NCI-H1092 treated with DMSO at 0.1 percent for 48 hours (cell line): ENCODE data around the gene MSL3B.
A peak's percentile ranks its signal among the peaks of the same experiment; 100 is the strongest.
"Not testable (repeated sequence)": the region's sequence is repeated elsewhere in the genome, so short reads cannot be mapped to it uniquely, and the experiment has no call there.

ENCODE experiments used
- DNase-seq: peaks from one replicate; lab custom pipeline; 2025; lab: John Stamatoyannopoulos, UW

MSL3B gene

DNA sequence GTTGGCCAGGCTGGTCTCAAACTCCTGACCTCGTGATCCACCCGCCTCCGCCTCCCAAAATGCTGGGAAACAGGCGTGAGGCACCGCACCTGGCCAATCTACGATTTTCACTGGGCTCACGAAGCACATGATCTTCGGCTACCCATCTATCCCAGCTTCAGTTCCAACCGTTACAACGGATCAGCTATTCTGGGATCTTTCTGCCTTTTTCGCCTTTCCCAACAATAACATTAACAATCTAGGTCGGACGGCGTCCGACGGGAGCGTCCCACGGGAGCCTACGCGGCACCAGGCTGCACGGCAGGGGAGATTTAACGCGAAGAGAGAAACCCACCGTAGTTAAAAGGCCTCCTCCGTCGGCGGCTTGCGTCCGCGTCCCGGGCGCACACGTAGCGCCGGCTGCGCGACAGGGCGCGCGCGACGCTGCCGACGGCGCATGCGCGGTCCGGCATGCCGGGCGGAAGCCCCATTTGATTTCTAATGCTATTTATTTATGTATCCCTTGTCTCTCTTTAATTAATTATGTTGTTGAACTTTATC, at the start of gene MSL3B:
TSS of gene MSL3B (minus strand) at position 394 of the 540 bp plus-strand sequence.
- no peak for DNase-seq

DNA sequence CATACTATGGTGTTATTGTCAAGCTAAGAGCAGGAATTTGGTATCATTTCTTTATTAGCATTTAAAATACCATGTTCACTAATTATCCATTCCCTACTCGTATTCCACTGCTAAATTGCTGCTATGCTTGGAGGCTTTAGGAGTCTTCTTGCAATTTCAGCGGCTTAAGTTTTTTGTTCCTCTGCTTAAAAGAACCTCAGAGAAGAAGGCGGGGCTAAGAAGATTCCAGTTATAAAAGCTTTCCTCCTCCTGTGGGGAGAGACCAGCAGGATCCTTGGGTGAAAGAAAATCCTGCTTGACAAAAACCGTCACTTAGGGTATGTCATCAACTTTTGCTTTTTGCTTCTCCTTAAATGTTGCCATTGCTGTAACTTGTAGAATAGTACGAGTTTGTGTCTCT, 48.9 kb upstream of the MSL3B start, which contains the start of gene TRPM8:
TSS of gene TRPM8 (plus strand) at position 258 of the 400 bp plus-strand sequence. CDS start 9,165 bp downstream, outside the sequence.
- DNase-seq: no peak

DNA sequence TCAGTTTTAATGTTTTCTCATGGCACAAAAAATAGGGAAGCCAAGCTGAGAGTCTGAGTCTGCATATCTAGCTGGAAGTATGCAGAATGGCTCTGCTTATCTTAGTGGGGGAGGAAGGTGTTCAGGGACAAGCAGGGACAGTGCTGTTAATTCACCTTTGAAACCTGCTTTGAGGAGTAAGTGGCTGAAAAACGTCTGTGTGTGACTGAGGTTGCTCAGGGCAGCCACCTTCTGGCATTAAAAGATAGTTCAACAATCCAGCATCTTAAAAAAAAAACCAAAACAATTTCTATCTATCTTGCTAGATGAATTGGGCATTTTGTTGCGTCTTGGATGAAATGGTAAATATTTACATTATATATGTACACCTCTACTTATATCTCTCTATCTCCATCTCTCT, 46.9 kb upstream of the MSL3B start:
- DNase-seq: peak; percentile 4

DNA sequence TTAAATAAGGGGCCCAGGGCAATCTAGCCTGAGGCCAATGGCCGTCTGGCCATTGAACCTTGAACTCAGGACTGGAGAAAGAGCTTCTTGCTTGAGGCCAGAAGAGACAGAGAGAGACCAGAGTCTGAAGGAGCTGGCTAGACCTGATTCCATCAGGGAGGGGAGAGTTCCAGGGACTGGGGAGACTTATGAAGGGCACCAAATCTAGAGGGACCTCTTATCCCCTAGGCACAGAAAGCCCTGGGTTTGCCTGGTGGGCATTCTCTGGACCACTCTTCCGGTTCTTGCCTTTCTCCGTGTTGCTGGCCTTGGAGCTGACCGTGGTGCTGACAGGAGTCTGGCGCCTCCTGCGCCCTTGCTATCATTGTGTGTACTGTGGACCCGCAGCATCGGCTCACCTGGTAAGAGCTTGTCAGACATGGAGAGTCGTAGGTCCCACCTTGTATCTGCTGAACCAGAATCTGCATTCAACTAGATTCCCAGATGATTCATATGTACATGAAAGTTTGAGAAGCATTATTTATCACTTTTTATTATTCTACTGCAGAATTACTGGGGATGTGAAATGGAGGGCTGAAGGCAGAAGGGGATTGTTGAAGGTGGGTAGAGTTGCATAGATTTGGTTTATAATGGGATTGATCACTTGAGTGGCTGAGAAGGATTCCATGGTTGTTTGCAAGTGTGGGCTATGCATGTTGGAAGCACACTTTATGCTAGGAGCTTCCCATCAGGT, 44.7 kb upstream of the MSL3B start:
- DNase-seq: no peak

DNA sequence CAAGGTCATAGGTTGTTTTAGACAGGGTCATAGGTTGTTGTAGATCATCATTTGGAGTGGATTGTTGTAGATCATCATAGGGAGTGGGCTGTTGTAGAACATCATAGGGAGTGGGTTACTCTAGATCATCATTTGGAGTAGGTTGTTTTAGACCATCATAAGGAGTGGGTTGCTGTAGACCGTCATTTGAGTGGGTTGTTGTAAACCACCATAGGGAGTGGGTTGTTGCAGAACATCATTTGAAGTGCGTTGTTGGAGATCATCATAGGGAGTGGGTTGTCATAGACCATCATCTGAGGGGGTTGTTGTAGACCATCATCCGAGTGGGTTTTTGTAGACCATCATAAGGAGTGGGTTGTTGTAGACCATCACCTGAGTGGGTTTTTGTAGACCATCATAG, 39.4 kb upstream of the MSL3B start:
- DNase-seq: no peak

DNA sequence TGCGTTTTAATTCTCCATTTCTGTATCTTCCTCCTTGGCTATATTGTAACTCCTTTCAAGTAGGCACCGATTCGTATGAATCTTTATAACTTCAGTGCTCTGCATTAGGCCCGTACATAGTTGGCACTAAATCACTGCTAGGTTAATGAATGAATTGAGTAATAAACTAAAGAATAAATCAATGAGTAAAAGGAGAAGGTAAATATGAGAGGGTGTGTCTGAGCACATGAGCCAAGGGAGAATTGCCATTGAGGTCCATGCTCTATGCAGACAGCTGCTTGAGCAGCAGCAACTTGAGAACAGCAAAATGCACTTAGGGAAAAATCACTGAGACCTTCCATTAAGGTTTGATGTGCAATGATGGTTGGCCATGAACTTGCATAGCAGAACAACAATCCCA, 37.8 kb upstream of the MSL3B start:
- no peak for DNase-seq

DNA sequence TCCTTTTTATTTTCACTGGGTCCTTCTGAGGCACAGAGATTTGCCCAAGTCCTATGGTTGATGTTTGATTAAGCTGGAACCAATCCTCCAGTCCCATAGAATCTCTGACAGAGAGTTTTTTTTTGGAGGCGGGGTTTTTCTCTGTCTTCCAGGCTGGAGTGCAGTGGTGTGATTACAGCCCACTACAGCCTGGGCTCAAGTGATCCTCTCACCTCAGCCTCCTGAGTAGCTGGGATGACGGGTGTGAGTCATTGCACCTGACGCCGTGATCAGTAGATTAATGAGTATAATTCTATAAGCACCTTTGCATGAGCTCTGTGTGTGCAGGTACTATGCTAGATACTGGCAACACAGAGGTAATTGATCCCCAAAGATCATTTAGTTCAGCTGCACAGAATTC, 33.7 kb upstream of the MSL3B start:
- DNase-seq: no peak

DNA sequence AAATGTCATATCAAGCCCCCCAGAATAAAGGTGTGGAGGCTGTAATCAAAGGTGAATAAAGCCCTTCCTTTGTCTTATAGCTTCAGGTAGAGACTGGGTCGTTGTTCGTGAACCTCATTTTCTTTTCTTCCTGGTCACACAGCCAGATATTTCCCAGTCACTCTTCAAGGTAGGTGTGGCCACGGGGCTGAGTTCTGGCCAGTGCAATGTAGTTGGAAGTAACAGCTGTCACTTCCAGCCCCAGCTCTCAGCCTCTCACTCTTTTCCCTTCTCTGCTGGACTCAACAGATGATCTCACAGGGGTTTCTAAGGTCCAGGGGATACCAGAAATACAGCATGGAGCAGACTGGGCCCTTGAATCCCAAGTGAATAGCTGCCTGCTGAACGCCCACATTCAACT, 33.2 kb upstream of the MSL3B start:
- no peak for DNase-seq

DNA sequence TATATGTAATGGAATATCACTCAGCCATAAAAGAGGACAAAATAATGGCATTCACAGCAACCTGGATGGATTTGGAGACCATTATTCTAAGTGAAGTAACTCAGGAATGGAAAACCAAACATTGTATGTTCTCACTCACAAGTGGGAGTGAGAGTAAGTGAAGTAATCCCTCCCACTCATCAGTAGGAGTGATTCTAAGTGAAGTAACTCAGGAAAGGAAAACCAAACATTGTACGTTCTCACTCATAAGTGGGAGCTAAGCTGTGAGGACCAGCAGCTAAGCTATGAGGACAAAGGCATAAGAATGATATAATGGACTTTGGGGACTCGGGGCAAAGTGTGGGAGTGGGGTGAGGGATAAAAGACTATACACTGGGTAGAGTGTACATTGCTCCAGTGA, 28.1 kb upstream of the MSL3B start:
- not testable (repeated sequence) for DNase-seq

DNA sequence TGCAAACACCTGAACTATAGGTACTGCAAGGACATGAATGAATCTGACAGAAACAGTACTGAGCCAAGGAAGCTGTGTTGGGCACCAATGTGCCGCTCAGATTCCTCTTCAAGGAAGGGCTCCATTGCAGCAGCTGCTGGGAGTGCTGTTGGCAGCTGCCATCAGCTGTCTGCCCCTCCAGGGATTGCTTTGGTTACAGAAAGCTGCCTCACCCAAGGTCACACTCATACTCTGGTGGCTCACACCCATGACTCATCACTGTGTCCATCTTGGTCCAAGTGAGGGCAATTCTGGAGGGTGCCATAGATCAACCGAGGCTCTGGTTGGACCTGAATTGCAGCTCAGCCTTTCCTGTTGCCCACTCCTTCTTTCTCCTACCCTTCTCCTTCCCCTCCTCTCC, 24.6 kb upstream of the MSL3B start:
- no peak for DNase-seq

DNA sequence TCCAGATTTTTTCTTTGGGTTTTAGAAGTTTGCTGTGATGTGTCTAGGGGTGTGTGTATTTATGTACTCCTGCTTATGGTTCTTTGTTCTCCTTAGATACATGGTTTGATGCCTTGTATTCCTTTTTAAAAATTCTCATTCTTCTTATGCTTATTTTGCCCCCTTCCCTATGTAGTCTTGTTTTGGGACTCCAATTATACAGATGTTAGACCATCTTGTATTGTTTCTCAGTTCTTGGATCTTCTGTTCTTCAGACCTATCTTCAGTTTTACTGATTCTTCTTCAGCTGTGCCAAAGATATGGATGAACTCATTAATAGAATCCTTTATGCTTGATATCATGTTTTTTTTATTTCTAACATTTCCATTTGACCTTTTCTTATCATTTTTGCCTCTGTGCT, 14.2 kb upstream of the MSL3B start:
- no peak for DNase-seq

DNA sequence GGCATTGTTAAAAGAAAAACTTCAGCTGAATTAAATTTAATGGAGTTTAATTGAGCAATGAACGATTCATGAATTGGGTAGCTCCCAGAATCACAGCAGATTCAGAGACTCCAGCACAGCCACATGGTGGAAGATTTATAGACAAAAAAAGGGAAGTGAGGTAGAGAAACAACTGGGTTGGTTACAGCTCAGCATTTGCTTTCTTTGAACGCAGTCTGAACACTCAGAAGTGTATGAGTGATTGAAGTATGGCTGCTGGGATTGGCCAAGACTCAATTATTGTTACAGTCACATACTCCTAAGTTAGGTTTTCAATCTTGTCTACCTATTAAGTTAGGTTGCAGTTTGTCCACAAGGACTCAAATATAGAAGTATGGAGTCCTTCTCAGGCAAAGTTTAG, 3.9 kb upstream of the MSL3B start:
- DNase-seq: not testable (repeated sequence)

DNA sequence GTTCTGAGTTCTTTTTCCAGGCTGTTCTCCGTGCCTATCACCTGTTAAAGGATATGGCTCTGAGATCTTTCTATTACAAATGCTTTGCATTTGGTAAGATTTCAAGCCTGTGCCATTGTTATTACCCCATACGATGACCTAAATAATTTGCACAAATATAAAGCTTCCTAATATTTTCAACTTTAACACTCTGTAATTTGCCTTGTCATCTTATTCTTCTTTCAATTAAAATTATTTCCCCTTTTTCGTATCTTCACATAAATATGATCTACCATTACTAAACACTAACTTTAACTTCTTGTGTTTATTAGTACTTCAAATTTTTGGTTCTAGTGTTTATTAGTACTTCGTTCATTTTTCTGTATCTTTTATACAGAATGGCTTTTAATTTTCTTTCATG, 3.2 kb upstream of the MSL3B start:
- DNase-seq: no peak

DNA sequence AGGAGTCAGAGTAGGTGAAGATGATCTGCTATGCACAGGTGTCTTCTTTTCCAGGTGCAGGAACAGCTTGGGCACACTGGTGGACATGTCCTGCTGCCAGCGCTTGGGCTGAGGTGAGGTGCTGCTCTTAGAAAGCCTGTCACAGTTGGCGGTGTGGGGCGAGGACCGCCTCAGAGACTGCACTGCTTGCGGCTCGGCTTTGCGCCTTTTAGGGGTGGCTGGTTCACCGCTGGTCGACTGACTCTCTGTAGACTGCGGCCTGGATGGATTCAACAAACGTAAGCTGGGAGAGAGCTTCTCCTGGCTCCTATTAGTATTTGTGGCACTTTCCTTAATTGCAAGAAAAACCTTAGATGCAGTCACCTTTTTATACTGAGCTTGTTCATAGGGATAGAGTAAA, 1.7 kb downstream of the MSL3B start:
- DNase-seq: no peak

DNA sequence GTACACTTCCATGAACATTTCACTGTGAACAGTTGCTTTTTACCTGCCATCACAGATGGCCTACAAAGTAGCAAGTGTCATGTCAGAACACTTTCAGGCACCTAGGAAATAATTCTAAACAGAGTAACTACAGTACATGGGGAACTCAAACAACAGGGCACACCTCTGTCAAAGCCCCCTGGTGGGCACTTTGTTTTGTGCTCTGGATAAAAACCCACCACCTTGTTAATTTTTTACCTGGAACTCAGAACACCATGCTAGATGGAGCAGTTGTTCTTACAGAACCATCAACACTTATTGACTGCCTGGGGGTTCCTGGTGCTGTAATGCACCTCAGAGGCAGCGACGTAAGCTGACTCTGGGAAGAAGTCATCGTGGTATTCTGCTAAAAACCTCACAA, 2.3 kb downstream of the MSL3B start:
- DNase-seq: no peak

DNA sequence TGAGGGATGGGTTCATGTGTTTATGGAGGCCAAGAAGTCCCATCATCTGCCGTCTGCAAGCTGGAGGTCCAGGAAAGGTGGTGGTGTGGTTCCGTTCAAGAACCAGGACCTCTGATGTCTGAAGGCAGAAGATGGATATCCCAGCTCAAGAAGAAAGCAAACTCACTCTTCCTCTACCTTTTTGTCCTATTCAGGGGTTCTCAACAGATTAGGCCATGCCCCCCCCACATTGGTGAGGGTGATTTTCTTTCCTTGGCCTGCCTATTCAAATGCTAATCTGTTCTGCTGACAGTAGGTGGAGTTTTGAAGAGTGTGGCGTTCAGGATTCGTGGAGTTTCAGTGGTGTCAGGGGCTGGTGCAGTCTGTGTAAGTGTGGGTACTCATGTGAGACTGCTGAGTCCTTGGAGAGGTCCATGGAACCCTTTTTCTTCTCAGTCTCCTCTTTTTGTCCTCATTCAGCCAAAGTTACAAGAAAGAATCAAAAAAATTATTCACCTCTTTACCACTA, 5.9 kb downstream of the MSL3B start:
- DNase-seq: no peak

DNA sequence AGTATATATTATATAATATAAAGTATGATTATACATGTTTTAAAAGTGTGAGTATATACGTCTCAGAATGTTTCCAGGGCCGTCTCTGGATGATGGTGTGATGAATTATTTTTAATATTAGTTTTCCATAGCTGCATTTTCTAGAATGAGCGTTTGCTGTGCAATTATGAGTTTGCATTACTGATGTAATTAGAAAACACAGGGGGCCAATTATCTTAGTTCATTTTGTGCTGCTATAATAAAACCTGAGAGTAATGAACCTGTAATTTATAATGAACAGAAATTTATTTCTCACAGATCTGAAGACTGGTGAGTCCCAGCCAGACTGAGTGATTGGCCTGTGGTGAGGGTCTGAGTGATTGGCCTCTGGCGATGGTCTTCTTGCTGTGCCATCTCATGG, 9.9 kb downstream of the MSL3B start:
- no peak for DNase-seq

DNA sequence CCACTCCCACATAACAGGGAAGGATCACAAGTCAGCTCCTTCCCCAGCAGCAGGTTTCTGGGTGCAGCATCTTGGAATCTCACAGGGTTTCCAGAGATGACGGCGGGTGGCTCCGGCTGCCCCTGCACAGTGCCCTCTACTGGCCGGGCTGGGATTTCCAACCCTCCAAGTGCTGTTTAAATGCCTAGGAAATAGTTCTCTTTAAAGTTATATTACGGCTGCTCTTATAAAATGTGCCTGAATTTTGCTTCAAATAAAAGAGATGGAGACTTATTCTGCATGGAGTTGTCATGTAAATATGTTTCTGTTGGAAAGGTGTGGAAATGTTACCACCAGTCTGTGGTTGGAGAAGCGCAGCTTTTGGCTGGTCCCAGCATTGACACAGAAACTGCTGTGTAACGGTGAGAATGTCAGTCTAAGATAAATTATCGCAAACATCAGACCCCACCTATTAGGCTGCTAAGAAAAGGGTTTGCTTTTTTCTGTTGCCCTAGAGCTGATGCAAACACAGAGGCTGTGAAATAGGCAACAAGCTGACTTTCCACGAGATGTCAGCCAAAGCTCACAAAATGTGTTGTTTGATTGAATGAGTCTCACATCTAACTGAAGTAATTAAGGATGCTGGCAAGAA, 10.6 kb downstream of the MSL3B start:
- no peak for DNase-seq

DNA sequence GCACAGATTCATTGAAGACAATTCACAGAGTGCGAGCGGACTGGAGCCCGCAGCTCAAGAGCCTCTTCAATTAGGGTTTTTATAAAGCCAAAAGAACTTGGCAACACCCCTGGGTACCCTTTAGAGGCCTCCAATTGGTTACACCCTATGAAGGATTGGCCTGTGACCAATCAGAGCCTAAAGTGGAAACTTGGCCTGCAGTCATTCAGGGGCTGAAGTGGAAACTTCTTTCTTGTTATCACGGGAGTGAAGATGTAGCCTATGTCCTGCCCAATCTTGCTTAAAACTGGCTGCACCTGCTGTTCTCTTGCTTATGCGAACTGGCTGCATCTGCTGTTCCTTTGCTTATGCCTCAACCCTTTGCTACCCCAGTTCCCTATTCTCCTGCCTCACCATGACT, 12.0 kb downstream of the MSL3B start:
- DNase-seq: no peak

DNA sequence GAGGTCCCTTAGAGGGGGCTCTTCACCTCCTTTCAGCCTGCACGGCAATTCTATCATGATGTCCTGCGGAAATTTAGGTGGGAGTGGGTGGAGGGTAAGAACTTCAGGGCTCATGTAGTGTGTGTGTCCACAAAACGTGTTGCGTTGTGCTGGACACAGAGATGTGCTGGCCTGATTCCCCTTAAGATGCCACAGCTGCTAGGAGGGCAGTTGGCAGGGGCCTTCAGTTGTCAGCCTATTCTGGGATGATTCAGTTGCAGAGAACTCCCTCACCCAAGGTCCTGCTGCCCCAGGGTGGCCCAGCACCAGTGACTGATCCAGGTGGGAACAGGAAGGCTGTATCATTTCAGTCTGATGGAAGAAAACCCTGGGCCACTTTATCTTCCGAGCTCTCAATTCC, 12.8 kb downstream of the MSL3B start:
- DNase-seq: no peak

DNA sequence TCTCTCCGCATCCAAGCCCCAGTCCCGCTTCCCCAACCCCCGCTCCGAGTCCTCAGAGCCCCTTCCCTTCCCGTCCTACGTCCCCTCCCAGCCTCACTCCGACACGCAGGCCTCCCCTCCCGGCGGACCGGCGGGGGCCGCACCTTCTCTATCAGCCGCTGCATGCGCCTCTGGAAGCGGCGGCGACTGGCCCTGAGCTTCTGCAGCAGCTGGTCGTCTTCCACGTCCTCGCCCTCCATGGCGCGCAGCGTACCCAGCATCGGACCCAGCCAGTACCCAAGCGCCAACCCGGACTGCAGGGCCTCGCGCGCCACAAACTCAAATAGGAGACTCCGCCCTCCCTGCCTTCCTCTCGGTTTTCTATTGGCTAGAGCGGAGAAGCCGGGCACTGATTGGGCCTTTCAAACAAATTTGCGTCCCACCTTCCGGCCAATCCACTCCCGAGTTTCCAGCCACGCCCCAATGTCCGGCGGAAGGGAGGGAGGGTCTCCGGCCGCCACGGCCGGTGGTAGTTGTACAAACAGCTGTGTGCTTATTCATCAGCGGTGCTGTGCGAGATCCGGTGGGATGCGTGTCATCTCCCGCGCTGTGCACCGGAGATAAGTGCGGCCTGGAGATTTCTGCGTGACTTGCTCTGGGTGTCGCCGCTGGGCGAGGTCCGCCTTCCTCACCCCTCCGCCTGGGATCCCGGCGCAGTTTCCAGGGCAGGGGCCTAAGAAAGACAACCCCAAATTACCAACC, 13.8 kb downstream of the MSL3B start, which contains the start of gene HJURP:
TSS of gene HJURP (minus strand) at position 295 of the 741 bp plus-strand sequence. CDS start at position 260, 35 bp downstream.
- DNase-seq: peak; percentile 93

DNA sequence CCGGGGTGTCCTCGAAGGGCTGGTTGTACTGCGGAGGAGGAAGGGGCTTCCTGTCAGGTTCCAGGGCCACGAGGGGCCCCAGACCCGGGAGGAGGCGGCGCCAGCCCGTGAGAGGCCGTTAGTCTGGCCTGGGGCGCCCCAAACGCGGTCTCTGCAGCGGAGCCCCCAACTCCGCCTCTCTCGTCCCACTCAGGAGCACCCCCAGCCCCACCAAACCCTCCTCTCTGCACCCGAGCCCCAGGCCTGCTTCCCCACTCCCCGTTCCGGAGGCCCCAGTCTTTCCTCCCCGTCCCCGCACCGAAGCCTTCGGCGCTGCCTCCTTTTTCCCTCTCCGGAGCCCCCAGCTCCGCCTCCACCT, 14.3 kb downstream of the MSL3B start:
- no peak for DNase-seq

DNA sequence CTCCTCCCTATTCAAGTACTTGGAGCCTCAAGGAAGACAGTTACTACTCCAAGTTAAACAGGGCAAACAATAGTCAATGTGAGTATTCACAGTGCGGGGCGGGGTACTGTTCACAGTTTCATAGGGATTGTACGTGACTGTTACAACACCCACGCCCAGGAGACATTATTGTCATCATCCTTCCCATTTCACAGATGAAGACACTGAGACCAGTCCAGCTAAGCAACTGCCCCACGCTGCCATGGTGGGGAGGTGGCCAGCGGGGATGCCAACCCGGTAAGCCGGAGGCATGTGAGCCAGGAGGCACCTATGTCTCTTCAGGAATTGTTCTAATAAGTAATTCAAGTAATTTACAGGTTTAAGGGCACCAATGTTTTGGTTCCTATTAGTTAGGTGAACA, 14.8 kb downstream of the MSL3B start:
- DNase-seq: no peak
